Measurements from ENCODE around the gene NTRK2. TPM values are rescaled to one million over a fixed set of nuclear protein-coding genes. Genes with fewer than 3 reads are reported as not detected.

Gene NTRK2
- total RNA-seq, 1 experiment from 2014 or later, result not detected

- TF ChIP-seq REST (IDR thresholded peaks at IDR 0.05; ENCODE audit: low read depth) (no peak), SRF (IDR thresholded peaks at IDR 0.05; ENCODE audit: low read depth) (no peak), TCF7L2 (IDR thresholded peaks at IDR 0.05; ENCODE audit: borderline replicate concordance, extremely low read depth, insufficient read depth, insufficient read length) (no peak), JUND (IDR thresholded peaks at IDR 0.05) (no peak), POLR2AphosphoS5 (IDR thresholded peaks at IDR 0.05; ENCODE audit: low read depth, low read length) (no peak), ATF3 (IDR thresholded peaks at IDR 0.05) (no peak), MAX (IDR thresholded peaks at IDR 0.05) (no peak), POLR2A (IDR thresholded peaks at IDR 0.05; ENCODE audit: borderline replicate concordance, extremely low read depth, insufficient read depth, insufficient read length) (no peak), EZH2 (IDR thresholded peaks at IDR 0.05) (no peak), CBX3 (IDR thresholded peaks at IDR 0.05; ENCODE audit: low read depth) (no peak)
Measured at GRCh38 chr9:84811751-84812074, 142.2 kb downstream of the NTRK2 start (continued).

- no peak for ATAC-seq
- CTCF ChIA-PET, result no interaction called here
- POLR2A ChIA-PET, result interaction anchor here (1.1 kb wide), 1 partner anchor 47 kb away, joined by 3 read pairs; no protein-coding TSS in a partner anchor
- TF ChIP-seq POLR2A (IDR thresholded peaks at IDR 0.05; ENCODE audit: borderline replicate concordance, extremely low read depth, insufficient read depth, insufficient read length) (no peak), ELF1 (IDR thresholded peaks at IDR 0.05; ENCODE audit: borderline replicate concordance, low read depth) (no peak), FOSL1 (IDR thresholded peaks at IDR 0.05; ENCODE audit: low read depth) (no peak), ZFX (IDR thresholded peaks at IDR 0.05) (no peak), EZH2phosphoT487 (IDR thresholded peaks at IDR 0.05; ENCODE audit: borderline replicate concordance) (no peak), CEBPB (IDR thresholded peaks at IDR 0.05; ENCODE audit: low read depth) (no peak), CBX3 (IDR thresholded peaks at IDR 0.05; ENCODE audit: low read depth) (no peak), ZBTB33 (IDR thresholded peaks at IDR 0.05; ENCODE audit: extremely low read depth, insufficient replicate concordance, low read length) (no peak), EGR1 (IDR thresholded peaks at IDR 0.05; ENCODE audit: low read depth) (no peak), ZNF274 (IDR thresholded peaks at IDR 0.05; ENCODE audit: low read depth, low read length) (no peak), RAD21 (IDR thresholded peaks at IDR 0.05; ENCODE audit: low read depth) (no peak)
Measured at GRCh38 chr9:84812355-84812754, 142.8 kb downstream of the NTRK2 start.

More at GRCh38 chr9:84812355-84812754, 142.8 kb downstream of the NTRK2 start:
- H3K36me3 ChIP-seq (ENCODE audit: control insufficient read depth in 1 of 2, insufficient read depth in 2 of 2, low read length in 2 of 2), result no peaks in the 10 kb centered on the region
- no peak overlapping the region for H3K9ac ChIP-seq (ENCODE audit: low read length)
- intact Hi-C loops (cut with micrococcal nuclease), result no loop called here
- BruUV-seq (replicated peaks), result no TSS peak
- no peak overlapping the region for H3K4me2 ChIP-seq (ENCODE audit: low read length)
- H3K27me3 ChIP-seq (ENCODE audit: insufficient read depth, low read length), result peaks cover 56% of the 10 kb centered on the region
- no peak overlapping the region for H2AFZ ChIP-seq (ENCODE audit: low read depth, low read length, poor library complexity, severe bottlenecking)
- no peaks in the 10 kb centered on the region for H4K20me1 ChIP-seq (ENCODE audit: insufficient read depth)
- no peak overlapping the region for H3K4me3 ChIP-seq (replicated peaks in 1 of 2; ENCODE audit: low read depth in 1 of 2, low read length in 2 of 2)
- no peak for DNase-seq (ENCODE audit: low read depth, low spot score)
- H3K27ac ChIP-seq (ENCODE audit: low read depth, low read length), result no peak overlapping the region
- no peaks in the 10 kb centered on the region for H3K9me2 ChIP-seq (ENCODE audit: insufficient read depth)
- no peaks in the 10 kb centered on the region for H3K79me2 ChIP-seq (ENCODE audit: insufficient read depth, low read length)
- H3K4me1 ChIP-seq (ENCODE audit: control insufficient read depth in 1 of 2, insufficient read depth in 2 of 2, low read length in 2 of 2), result no peaks in the 10 kb centered on the region
- H3K9me3 ChIP-seq (ENCODE audit: control insufficient read depth in 1 of 2, insufficient read depth in 1 of 2, low read depth in 1 of 2, low read length in 2 of 2), result no peaks in the 10 kb centered on the region
- RAD21 ChIA-PET (ENCODE audit: low non-redundant PET in 1 of 2, low total read pairs in 2 of 2, uncharacterized antibody in 2 of 2, unreplicated experiment in 2 of 2), result no interaction called here

Measured in HCT116 (cell line).